Keratinocyte (primary cell): ENCODE data around the gene CFL1.

ENCODE experiments used
- EZH2 ChIP-seq: IDR thresholded peaks from one replicate; pipeline ENCODE4 v1.6.1; 2012; ENCODE audit warnings: inconsistent platforms, mild to moderate bottlenecking, low read length, moderate library complexity
- TF ChIP-seq, protein P1 (sequence below), 3 experiments: IDR thresholded peaks in 1 of 3; conservative IDR thresholded peaks in 1 of 3; optimal IDR thresholded peaks in 1 of 3; 2 replicates in 2 of 3; 3 replicates in 1 of 3; pipeline versions ENCODE3 to v1.5.1; 2011; ENCODE audit warnings: low read length in 3 of 3, mild to moderate bottlenecking in 3 of 3, moderate library complexity in 2 of 3, control low read depth in 1 of 3, inconsistent platforms in 1 of 3; ENCODE audit not compliant: insufficient read depth in 2 of 3; ENCODE audit errors: extremely low read depth in 1 of 3

- TF ChIP-seq, protein P1, sequence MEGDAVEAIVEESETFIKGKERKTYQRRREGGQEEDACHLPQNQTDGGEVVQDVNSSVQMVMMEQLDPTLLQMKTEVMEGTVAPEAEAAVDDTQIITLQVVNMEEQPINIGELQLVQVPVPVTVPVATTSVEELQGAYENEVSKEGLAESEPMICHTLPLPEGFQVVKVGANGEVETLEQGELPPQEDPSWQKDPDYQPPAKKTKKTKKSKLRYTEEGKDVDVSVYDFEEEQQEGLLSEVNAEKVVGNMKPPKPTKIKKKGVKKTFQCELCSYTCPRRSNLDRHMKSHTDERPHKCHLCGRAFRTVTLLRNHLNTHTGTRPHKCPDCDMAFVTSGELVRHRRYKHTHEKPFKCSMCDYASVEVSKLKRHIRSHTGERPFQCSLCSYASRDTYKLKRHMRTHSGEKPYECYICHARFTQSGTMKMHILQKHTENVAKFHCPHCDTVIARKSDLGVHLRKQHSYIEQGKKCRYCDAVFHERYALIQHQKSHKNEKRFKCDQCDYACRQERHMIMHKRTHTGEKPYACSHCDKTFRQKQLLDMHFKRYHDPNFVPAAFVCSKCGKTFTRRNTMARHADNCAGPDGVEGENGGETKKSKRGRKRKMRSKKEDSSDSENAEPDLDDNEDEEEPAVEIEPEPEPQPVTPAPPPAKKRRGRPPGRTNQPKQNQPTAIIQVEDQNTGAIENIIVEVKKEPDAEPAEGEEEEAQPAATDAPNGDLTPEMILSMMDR (optimal IDR thresholded peaks at IDR 0.05 in 1 of 3, IDR thresholded peaks at IDR 0.05 in 1 of 3, conservative IDR thresholded peaks at IDR 0.05 in 1 of 3; ENCODE audit: extremely low read depth in 1 of 3, insufficient read depth in 2 of 3, low read length in 3 of 3) = no peak
- TF ChIP-seq EZH2 = no peak
Measured at GRCh38 chr11:65826984-65827735, 30.8 kb downstream of the CFL1 start.
